Trophoblast cell (in vitro differentiated cells and primary cell): ENCODE results near the gene DNTT.
A peak's percentile ranks its signal among the peaks of the same experiment; 100 is the strongest.

Experiments
- DNase-seq, 2 donors: peaks; one replicate each; pipeline ENCODE4 v3.0.0-alpha.2; 2016
- H2AFZ ChIP-seq: 2 replicates; pipeline ENCODE4 v1.6.1; 2013; ENCODE audit warnings: low read length, moderate library complexity, mild to moderate bottlenecking; ENCODE audit not compliant: insufficient read depth, poor library complexity
- H2AK5ac ChIP-seq: 2 replicates; pipeline ENCODE4 v1.6.1; 2013; ENCODE audit warnings: mild to moderate bottlenecking, low read length
- H2BK120ac ChIP-seq: 2 replicates; pipeline ENCODE4 v1.6.1; 2013; ENCODE audit warnings: low read length, mild to moderate bottlenecking, moderate library complexity; ENCODE audit not compliant: insufficient read depth, poor library complexity
- H2BK12ac ChIP-seq: 2 replicates; pipeline ENCODE4 v1.6.1; 2013; ENCODE audit warnings: mild to moderate bottlenecking, low read length, moderate library complexity
- H2BK5ac ChIP-seq: 2 replicates; pipeline ENCODE4 v1.6.1; 2013; ENCODE audit warnings: low read length, low read depth, moderate library complexity, mild to moderate bottlenecking; ENCODE audit not compliant: poor library complexity
- H3K14ac ChIP-seq: 2 replicates; pipeline ENCODE4 v1.6.1; 2013; ENCODE audit warnings: mild to moderate bottlenecking, low read length
- H3K18ac ChIP-seq: 2 replicates; pipeline ENCODE4 v1.6.1; 2013; ENCODE audit warnings: mild to moderate bottlenecking, low read length
- H3K23ac ChIP-seq: 2 replicates; pipeline ENCODE4 v1.6.1; 2013; ENCODE audit warnings: low read length
- H3K27ac ChIP-seq: 2 replicates; pipeline ENCODE4 v1.5.1; 2013; ENCODE audit warnings: low read depth, mild to moderate bottlenecking, inconsistent platforms, low read length, moderate library complexity
- H3K27me3 ChIP-seq: 2 replicates; pipeline ENCODE4 v1.6.1; 2013; ENCODE audit warnings: inconsistent platforms, mild to moderate bottlenecking, low read length, moderate library complexity; ENCODE audit not compliant: insufficient read depth
- H3K36me3 ChIP-seq, 2 experiments: 1 replicate in 1 of 2; 2 replicates in 1 of 2; pipeline ENCODE4 v1.6.1; 2013; ENCODE audit warnings: low read length in 2 of 2, mild to moderate bottlenecking in 2 of 2, moderate library complexity in 1 of 2; ENCODE audit not compliant: insufficient read depth in 2 of 2, control insufficient read depth in 1 of 2
- H3K4ac ChIP-seq: 2 replicates; pipeline ENCODE4 v1.6.1; 2013; ENCODE audit warnings: low read depth, mild to moderate bottlenecking, low read length, moderate library complexity
- H3K4me1 ChIP-seq, 2 experiments: 1 replicate in 1 of 2; 2 replicates in 1 of 2; pipeline ENCODE4 v1.6.1; 2013; ENCODE audit warnings: low read length in 2 of 2, mild to moderate bottlenecking in 2 of 2, moderate library complexity in 1 of 2; ENCODE audit not compliant: insufficient read depth in 2 of 2, control insufficient read depth in 1 of 2
- H3K4me2 ChIP-seq: 2 replicates; pipeline ENCODE4 v1.6.1; 2013; ENCODE audit warnings: inconsistent platforms, mild to moderate bottlenecking, low read length, moderate library complexity
- H3K4me3 ChIP-seq: 2 replicates; pipeline ENCODE4 v1.5.1; 2013; ENCODE audit warnings: mild to moderate bottlenecking, low read depth, low read length, inconsistent platforms
- H3K79me1 ChIP-seq: one replicate; pipeline ENCODE4 v1.6.1; 2013; ENCODE audit warnings: low read length
- H3K79me2 ChIP-seq: 2 replicates; pipeline ENCODE4 v1.6.1; 2013; ENCODE audit warnings: low read length, mild to moderate bottlenecking; ENCODE audit not compliant: control insufficient read depth, insufficient read depth, poor library complexity
- H3K9ac ChIP-seq: 2 replicates; pipeline ENCODE4 v1.6.1; 2013; ENCODE audit warnings: mild to moderate bottlenecking, low read length
- H3K9me3 ChIP-seq: 2 replicates; pipeline ENCODE4 v1.6.1; 2013; ENCODE audit warnings: low read depth, mild to moderate bottlenecking, control low read depth, inconsistent platforms, low read length; ENCODE audit not compliant: insufficient read depth
- H4K12ac ChIP-seq: 2 replicates; pipeline ENCODE4 v1.6.1; 2013; ENCODE audit warnings: low read depth, mild to moderate bottlenecking, low read length, moderate library complexity
- H4K8ac ChIP-seq: 2 replicates; pipeline ENCODE4 v1.6.1; 2013; ENCODE audit warnings: low read depth, mild to moderate bottlenecking, low read length, moderate library complexity
- H4K91ac ChIP-seq: one replicate; pipeline ENCODE4 v1.6.1; 2013; ENCODE audit warnings: low read depth, mild to moderate bottlenecking, low read length, moderate library complexity
- WGBS: extraction: QIAGEN DNeasy Blood & Tissue Kit; methylation state at CpG from one replicate; pipeline ENCODE4 v1.1.7; 2013; ENCODE audit warnings: missing lambda C conversion rate; ENCODE audit not compliant: insufficient read length, insufficient coverage; ENCODE audit errors: extremely low coverage; 5-methylcytosine and 5-hydroxymethylcytosine counted together

The DNTT gene

GRCh38 chr10:96384506-96384905, 80.3 kb downstream of the DNTT start:
- Histone ChIP-seq H3K14ac (no peak overlapping the region), H4K8ac (no peak overlapping the region), H3K36me3 (no peaks in the 10 kb centered on the region)

GRCh38 chr10:96387161-96387560, 82.9 kb downstream of the DNTT start:
- H3K4me2 ChIP-seq, result no peak overlapping the region
- no peak overlapping the region for H2BK120ac ChIP-seq
- no peak overlapping the region for H4K91ac ChIP-seq
- H2BK12ac ChIP-seq, result no peak overlapping the region
- no peaks in the 10 kb centered on the region for H3K79me2 ChIP-seq
- H3K36me3 ChIP-seq, result no peaks in the 10 kb centered on the region
- H3K14ac ChIP-seq, result no peak overlapping the region
- no peak overlapping the region for H3K23ac ChIP-seq
- H3K27me3 ChIP-seq, result no peaks in the 10 kb centered on the region
- H3K18ac ChIP-seq, result no peak overlapping the region
- H3K9me3 ChIP-seq, result no peaks in the 10 kb centered on the region
- WGBS, result no CpG with 5 or more reads among the region's 2 CpGs
- H3K9ac ChIP-seq, result no peak overlapping the region
- H3K79me1 ChIP-seq, result no peaks in the 10 kb centered on the region
- H3K4me3 ChIP-seq, result no peak overlapping the region
- H4K8ac ChIP-seq, result no peak overlapping the region
- H2BK5ac ChIP-seq, result no peak overlapping the region
- H2AFZ ChIP-seq, result peak overlapping the region; percentile 3
- peaks cover 4 to 6% of the 10 kb centered on the region in 2 experiments for H3K4me1 ChIP-seq
- no peak overlapping the region for H3K27ac ChIP-seq
- DNase-seq, result peak in 1 of 2 donors; percentile 62
- H3K4ac ChIP-seq, result no peak overlapping the region
- no peak overlapping the region for H4K12ac ChIP-seq
- no peak overlapping the region for H2AK5ac ChIP-seq

More at GRCh38 chr10:96384506-96384905, 80.3 kb downstream of the DNTT start:
- Histone ChIP-seq H3K9me3 (no peaks in the 10 kb centered on the region), H3K4me1 (peaks cover 4 to 6% of the 10 kb centered on the region in 2 experiments), H3K79me2 (no peaks in the 10 kb centered on the region), H3K4me3 (no peak overlapping the region), H3K27me3 (no peaks in the 10 kb centered on the region), H3K4ac (no peak overlapping the region), H2BK120ac (no peak overlapping the region), H3K18ac (no peak overlapping the region), H4K91ac (no peak overlapping the region), H3K23ac (no peak overlapping the region), H2BK5ac (no peak overlapping the region), H3K9ac (no peak overlapping the region), H3K4me2 (no peak overlapping the region), H2AK5ac (no peak overlapping the region), H4K12ac (no peak overlapping the region), H3K79me1 (no peaks in the 10 kb centered on the region), H2AFZ (no peak overlapping the region), H3K27ac (no peak overlapping the region), H2BK12ac (no peak overlapping the region)
- DNase-seq, result peak in 1 of 2 donors; percentile 7
- WGBS, result no CpG with 5 or more reads among the region's 25 CpGs

- Histone ChIP-seq H2BK5ac (no peak overlapping the region), H4K91ac (no peak overlapping the region), H3K23ac (no peak overlapping the region), H3K4me2 (no peak overlapping the region), H3K79me1 (no peaks in the 10 kb centered on the region), H3K4me3 (no peak overlapping the region), H3K79me2 (no peaks in the 10 kb centered on the region), H3K14ac (no peak overlapping the region), H3K9ac (no peak overlapping the region), H3K36me3 (no peaks in the 10 kb centered on the region), H2BK120ac (no peak overlapping the region), H2AK5ac (no peak overlapping the region), H4K12ac (no peak overlapping the region), H3K4ac (no peak overlapping the region), H4K8ac (no peak overlapping the region), H3K18ac (no peak overlapping the region), H3K9me3 (no peaks in the 10 kb centered on the region), H3K27ac (no peak overlapping the region), H2AFZ (no peak overlapping the region), H3K4me1 (peaks cover 4 to 6% of the 10 kb centered on the region in 2 experiments), H2BK12ac (no peak overlapping the region), H3K27me3 (no peaks in the 10 kb centered on the region)
- DNase-seq, result no peak
- WGBS, result no CpG with 5 or more reads among the region's 7 CpGs
Measured at GRCh38 chr10:96387601-96388000, 83.4 kb downstream of the DNTT start.
